ENCODE results near the gene PLCH2.

DNA sequence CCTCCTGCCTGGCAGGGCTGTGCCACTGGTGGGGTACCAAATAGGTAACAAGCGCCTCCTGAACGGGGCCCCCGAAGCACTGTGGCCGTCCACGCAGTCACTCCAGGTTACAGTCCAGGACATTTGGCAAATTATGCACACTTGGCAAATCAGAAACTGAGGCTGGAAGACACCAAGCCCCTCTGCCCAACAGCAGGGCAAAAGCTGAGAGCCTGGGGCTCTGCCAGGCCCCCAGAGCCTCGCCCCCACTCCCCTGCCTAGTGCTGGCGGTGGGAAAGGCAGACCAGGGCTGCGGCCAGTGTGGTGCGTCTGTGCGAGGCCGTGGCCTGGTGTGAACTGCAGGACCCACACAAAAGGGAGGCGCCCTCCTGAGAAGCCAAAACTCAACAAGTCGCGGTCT is 40.9 kb downstream of the PLCH2 start:
- TF ChIP-seq, protein P1, sequence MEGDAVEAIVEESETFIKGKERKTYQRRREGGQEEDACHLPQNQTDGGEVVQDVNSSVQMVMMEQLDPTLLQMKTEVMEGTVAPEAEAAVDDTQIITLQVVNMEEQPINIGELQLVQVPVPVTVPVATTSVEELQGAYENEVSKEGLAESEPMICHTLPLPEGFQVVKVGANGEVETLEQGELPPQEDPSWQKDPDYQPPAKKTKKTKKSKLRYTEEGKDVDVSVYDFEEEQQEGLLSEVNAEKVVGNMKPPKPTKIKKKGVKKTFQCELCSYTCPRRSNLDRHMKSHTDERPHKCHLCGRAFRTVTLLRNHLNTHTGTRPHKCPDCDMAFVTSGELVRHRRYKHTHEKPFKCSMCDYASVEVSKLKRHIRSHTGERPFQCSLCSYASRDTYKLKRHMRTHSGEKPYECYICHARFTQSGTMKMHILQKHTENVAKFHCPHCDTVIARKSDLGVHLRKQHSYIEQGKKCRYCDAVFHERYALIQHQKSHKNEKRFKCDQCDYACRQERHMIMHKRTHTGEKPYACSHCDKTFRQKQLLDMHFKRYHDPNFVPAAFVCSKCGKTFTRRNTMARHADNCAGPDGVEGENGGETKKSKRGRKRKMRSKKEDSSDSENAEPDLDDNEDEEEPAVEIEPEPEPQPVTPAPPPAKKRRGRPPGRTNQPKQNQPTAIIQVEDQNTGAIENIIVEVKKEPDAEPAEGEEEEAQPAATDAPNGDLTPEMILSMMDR (IDR thresholded peaks at IDR 0.05) = no peak
- no peak for TF ChIP-seq POLR2A (IDR thresholded peaks at IDR 0.05)
